GM19025 (cell line): ENCODE measurements around the gene UBQLN4.
"Not testable (repeated sequence)": the region's sequence is repeated elsewhere in the genome, so short reads cannot be mapped to it uniquely, and the experiment has no call there.

Experiments used
- ATAC-seq: cut with Tn5 transposase; IDR thresholded peaks from one replicate; pipeline ENCODE4 v1.9.1; 2021; ENCODE audit warnings: mild to moderate bottlenecking, low read depth, moderate library complexity; ENCODE audit not compliant: unreplicated experiment

The UBQLN4 gene

DNA sequence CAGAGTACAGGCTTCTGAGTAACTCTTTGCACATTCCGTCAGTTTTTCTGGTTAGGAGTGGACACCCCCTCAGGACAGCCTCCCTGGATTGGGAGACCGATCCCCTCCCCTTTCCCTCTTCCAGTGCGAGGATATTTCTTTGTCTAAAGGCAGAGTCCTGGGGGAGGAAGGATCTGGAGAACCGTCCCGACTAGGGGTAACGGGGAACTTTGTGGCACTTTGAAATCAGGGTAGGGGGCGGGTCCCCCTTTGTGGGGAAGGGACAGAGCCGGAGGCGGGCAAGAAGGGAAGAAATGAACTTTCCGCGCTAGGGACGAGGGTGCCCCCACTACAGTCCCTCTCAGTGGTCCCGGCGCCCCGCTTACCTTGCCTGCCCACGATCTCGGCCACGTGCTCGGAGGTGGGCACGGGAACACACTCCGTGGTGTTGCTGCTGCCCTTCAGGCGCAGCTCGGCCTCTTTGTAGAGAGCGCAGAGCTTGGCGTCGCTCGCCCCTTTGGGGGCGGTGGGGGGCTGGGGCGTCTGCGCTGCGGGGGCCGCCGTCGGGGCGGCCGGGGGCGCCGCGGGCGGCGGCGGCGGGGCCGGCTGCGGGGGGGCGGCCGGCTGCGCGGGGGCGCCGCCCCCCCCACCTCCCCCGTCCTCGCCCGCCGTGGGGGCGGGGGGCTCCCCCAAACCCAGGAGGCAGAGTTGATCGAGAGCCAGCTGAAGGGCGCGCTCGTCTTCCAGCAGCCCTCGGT lies 27.8 kb upstream of the UBQLN4 start:
- no peak for ATAC-seq

DNA sequence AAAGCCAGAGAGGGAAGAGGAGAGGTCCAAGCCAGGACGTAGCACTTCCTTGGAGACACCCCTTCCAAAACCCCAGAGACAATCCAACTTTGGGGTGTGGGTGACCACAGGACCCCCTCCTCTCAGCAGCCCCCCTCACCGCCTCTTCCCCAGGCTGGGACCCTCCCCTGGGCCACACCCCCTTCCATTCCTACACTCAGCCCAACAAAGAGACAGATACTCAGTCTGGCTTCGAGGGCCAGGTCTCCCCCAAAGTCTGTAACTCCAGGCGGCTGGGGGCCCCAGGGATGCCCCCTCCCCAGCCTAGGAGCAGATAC lies 27.2 kb upstream of the UBQLN4 start:
- ATAC-seq: no peak

DNA sequence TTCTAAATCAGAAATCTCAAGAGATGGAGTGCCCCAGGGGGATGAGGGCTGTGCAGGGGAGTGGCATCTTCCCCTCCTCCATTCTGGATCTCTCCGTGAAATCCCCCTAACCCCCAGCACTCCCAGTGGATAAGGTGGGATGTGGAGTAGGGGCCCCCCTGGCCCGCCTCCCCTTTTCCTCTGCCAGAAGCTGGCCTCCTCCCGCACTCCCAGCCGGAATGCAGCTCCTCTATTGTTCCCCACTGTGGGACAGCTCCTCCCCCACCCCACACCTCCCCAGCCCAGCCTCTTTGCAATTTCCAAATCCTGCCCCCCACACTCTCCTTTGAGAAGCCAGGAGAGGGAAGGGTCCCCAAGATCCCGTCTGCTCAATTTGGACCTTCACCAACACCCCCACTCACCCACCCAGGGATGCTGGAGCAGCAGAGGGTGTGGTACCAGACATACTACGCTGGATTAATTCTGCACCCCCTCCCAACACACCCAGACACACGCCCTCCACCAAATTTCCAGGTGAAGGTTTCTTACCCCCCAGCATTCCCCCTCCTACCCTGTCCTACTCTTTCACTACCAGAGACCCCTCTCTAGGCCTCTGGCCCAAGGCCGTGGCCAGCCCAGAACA lies 26.8 kb upstream of the UBQLN4 start:
- ATAC-seq: no peak

DNA sequence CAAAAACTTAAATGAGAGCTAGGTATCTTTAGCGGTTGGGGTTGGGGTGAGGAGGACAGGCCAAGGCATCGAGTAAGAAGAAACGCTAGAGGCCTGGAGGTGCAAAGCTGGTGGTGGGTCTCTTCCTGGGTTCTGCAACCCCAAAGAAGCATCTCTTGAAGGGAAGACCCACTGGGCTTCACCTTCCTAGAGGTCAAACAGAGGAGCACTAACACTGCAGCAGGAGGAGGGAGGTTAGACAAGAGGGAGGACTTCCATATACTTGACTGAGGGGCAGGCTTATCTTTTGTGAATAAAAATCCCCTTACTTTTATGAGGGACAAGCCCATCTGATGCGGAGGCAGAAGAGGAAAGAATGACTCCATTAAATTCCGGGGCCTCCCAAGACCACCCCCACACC lies 26.2 kb upstream of the UBQLN4 start:
- ATAC-seq: no peak

DNA sequence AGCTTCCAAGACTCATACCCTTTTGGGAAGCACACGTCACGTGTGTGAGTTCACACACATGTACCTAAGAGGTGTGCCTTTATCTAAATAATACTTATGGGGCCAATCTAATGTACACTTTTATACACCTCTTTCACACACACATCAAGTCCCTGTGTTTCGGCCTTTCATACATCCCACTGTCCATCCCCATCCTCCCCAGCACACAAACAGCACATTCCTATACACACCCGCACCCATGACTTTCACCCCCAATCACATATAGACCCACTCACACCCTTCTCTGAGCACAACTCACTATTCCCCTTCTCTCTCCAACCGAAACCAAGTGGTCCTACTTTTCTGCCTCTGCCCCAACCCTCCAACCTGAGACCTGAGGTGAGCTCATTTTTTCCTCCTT lies 25.1 kb upstream of the UBQLN4 start:
- no peak for ATAC-seq

DNA sequence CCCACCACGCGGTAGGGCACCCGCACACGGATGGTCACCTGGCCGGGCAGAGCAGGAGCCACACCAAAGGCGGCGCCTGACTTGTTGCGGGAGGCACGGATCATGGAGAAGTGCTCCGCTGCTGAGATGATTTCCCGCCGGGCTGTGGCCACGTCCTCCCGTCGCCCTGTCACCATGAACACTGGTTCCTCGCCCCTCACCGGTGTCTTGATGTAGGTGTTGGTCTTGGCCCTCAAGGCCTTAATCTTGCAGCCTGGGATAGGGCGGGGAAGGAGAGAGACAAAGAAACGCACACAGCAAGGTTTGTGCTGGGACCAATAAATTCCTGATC lies 23.8 kb upstream of the UBQLN4 start:
- ATAC-seq: no peak

DNA sequence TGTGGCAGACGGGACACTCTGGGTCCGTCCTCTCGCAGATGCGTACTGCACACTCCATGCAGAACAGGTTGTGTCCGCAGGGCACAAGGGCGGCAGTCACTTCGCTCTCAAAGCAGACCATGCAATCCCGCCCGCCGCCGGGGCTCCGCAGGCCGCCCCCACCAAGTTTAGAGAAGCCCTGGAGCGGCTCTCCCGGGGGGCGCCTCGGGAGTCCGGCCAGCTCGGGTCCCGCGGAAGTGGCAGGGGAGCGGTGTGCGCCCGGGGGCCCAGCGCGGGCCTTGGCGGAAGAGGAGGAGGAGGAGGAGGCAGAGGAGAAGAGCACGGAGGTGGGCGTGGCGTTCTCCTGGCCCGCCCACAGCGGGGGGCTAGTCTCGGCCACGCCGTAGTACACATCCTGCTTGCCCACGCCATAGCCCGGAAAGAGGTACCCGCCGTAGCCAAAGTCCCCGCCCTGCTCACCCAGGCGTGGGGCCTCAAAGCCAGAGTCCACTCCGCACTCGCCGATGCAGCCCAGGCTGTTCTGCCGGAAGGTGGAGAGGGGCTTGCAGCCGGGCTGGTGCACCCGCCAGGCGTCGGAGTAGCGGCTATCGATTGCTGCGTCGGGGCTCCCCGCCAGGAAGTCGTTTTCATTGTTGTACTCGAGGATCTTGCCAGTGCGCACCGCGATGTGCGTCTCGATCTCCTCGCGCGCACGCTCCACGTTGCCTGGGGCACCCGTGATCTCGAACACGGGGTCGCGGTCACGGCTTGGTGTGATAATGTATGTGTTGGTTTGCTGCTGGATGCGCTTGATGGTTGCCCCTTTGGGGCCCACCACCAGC lies 23.2 kb upstream of the UBQLN4 start:
- ATAC-seq: peak; percentile 57

DNA sequence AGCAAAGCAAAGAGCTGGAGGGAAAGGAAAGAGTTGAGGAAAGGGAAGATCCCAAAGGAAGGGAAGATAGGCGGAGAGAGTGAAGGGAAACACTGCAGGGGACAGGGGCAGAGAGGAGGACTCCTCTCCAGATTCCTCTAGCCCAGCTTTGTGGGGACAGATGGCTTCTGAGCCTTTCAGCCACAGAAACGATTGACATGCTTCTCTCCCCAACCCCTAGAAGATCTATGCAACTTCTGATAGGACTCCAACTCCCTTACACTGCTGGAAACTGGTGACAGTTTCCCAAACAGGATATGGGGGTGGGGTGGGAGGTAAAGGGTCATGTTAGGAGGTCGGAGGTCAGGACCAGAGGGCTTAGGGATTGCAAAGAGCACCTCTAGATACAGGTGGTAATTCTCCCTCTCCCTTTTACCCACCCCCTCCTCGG lies 22.2 kb upstream of the UBQLN4 start:
- no peak for ATAC-seq

DNA sequence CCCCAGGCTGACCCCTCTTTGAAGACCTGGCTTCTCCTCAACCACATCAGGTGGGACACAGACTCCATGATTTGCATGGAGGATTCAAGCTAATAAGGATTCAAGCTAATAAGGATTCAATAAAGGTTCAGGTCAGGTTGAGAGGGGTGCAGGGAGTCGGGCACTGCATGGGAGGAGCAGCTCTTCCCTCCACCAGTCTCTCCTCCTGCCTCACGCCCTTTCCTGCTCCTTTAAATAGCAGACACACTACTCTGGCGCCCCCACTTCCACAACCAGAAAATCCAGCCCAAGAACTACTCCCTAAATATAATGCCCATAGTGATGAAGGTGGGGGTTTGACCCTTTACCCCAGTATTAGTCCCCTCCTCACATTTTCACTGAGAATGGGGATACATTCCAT lies 21.6 kb upstream of the UBQLN4 start:
- ATAC-seq: no peak

DNA sequence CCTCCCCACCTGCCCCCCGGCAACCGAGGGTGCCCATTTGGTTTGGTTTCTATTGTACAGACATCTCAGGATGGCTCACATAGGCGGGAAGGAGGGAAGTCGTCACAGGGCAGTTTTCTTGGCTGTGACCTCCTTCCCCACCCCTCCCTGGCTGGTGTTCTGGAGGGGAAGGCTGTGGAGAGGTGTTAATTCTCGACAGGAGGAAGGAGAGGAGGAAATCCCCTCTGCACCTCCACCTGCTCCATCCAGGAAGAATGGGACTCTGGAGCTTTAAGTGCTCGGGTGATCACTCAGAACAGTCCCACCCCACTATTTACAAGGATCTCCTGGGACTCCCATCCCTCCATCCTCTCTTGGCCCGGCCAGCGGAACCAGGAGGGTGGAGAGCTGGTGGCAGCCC lies 21.1 kb upstream of the UBQLN4 start:
- ATAC-seq: no peak

DNA sequence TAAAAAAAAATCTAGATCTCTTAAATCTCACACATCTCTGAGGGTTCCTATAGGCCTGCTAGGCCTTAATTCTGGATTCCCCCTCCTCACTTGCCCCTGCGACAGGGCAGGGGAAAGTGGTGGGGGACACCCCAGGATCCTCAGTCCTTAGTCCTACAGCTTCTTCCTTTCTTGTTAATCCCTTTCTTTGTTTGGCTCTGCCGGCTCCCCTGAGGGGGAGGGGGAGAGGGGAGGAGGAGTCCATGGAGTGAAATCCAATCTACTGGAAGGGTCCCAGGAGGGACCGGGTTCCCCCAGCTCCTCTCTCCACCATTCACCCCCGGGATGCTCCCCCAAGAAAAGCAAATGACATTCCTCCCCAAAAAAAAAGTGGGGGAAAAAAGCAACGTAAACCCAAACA lies 20.1 kb upstream of the UBQLN4 start:
- ATAC-seq: no peak

DNA sequence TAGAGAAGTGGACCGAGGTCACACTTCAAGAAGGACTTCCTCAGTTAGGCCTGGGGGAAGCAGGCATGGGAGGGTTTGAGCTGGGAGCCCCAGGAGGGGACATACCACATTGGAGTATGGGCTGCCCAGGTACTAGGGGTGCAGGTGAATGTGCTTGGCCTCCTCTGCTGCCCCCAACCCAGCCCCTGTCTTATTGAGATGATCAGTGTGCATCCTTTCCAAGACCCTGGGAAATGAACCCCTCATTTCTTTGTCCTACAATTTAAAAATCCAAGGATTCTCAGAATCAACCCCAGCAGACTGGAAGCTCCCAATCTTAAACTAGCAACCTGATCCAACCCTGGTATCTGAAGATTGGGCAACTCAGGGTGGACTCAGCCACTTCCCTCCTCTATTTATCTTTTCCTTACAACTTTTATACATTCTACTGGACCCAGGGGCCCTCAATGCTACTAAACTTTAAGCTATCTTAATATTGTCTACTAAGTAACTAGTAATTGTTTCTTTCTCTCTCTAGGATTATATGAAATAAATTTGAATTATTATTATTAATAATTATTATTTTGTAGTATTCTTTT lies 19.6 kb upstream of the UBQLN4 start:
- ATAC-seq: no peak

DNA sequence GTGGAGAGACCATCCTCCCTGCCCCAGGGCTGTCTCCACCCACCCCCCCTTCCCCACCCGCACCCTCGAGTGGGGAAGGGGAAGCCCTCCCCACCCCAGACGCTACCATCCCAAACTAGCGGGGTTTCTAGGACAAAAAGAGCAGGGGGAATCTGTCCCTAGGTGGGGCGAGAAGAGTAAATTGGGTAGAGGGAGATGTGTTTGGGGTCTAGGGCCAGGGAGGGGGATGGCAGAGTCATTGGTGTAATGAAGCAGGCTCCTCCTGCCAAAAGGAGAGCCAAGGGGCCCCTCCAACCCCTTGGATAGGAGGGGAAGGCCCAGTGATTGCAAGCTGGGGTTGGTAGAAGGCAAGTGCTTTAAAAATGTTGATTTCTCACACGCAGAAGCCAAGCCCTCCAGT lies 18.7 kb upstream of the UBQLN4 start:
- ATAC-seq: no peak

DNA sequence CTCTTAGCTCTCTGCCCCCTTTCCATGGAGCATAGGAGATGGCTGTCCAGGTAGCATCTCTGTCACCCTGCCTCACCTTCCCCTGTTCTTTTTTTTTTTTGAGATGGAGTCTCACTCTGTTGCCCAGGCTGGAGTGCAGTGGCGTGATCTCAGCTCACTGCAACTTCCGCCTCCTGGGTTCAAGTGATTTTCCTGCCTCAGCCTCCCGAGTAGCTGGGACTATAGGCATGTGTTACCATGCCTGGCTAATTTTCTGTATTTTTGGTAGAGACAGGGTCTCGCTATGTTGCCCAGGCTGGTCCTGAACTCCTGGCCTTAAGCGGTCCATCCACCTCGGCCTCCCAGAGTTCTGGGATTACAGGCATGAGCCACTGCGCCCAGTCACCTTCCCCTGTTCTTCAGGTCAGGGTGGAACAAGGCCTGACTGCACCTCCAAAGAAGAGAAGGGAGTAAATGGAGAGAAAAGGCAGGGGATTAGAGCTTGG lies 17.8 kb upstream of the UBQLN4 start:
- not testable (repeated sequence) for ATAC-seq

DNA sequence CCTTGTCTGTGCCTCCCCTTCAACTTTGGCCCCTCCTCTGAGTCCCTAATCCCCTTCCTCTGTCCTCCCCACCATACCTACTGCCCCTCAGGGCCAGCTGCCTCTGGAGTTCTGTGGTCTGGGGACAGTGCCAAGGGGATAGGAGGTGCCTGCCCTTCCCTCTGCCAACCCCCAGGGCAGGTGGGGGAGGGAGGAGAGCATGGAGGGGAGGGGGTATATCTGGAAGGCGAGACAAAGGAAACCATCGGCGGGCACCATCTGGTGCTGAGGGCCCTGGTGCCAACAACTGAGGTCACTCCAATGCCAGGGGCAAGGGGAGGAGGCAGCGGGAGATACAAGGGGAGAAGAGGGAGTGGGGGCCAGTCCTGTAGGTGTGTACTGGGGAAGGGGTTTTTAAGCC lies 16.9 kb upstream of the UBQLN4 start:
- no peak for ATAC-seq

DNA sequence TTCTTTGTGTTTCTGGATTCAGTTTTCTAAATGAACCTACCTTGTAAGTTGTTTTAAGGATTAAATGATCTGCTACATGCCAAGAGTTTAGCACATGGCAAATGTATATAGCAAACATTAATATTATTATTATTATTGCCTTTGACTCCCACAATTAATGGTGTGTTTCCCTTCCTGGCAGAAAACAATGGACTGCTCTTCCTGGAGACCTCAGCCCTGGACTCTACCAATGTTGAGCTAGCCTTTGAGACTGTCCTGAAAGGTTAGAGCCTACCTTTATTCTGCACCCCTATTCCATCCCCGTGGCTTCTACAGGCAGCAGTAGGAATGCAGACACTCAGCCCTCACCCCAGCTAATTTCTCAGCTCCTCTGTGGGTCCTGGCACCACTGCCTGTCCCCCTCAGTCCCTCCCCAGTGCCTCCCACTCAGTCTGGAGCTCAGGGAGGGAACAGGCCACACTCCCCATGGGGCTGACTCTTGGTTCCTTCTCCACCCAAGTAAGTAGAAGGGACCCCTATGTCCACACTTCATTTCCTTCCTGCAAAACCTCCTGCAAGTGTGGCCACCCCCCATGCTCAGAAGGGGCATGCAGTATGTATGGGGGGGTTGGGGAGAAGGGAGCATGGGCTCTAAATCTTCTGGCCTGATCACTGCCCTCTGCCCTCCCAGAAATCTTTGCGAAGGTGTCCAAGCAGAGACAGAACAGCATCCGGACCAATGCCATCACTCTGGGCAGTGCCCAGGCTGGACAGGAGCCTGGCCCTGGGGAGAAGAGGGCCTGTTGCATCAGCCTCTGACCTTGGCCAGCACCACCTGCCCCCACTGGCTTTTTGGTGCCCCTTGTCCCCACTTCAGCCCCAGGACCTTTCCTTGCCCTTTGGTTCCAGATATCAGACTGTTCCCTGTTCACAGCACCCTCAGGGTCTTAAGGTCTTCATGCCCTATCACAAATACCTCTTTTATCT lies 16.2 kb upstream of the UBQLN4 start:
- no peak for ATAC-seq

DNA sequence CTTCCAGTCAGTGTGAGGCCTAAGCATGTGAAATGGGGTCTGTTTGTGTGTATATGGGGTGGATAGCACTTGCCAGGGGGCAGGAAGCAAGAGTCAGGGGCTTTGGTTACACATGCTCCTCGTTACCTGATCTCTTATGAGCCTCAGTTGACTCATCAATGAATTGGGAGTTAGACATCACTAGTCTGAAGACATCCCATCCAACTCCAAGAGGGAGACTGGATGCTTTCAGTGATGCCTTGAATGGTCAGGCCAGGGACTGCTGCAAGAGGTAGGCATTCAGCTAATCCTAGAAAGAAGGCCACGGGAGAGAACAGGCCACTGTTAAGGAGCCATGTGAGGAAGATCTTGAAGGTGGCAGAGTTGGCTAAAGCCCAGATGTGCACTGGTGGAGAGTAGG lies 13.7 kb upstream of the UBQLN4 start:
- no peak for ATAC-seq

DNA sequence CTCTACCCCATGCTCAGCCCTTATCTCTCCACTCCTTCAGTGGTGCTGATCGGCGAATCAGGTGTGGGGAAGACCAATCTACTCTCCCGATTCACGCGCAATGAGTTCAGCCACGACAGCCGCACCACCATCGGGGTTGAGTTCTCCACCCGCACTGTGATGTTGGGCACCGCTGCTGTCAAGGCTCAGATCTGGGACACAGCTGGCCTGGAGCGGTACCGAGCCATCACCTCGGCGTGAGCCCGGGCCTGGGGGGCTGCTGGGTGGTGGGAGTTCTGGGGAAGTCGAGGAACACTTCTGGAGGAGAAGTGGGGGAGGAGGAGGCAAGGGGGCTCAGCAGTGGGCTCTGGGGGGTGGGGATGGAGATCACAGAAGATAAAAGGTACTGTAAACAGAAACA lies 12.3 kb upstream of the UBQLN4 start:
- no peak for ATAC-seq

DNA sequence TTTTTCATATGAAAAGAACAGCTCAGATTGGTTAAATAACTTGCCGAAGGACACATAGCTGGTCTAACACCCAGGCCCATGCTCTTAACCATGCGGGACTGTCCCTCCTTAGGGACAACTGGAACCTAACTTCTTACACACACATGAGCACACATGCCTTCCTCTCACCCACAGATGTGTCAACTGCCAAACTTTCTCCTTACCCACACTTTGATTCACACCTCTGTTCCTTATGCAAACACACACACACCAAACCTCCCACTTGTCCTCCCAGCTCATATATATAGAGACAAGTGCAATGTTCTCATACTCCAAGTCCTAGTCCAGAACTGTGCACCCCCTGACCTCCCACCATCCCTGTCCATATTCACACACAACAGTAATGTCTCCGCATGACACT lies 11.6 kb upstream of the UBQLN4 start:
- ATAC-seq: no peak

DNA sequence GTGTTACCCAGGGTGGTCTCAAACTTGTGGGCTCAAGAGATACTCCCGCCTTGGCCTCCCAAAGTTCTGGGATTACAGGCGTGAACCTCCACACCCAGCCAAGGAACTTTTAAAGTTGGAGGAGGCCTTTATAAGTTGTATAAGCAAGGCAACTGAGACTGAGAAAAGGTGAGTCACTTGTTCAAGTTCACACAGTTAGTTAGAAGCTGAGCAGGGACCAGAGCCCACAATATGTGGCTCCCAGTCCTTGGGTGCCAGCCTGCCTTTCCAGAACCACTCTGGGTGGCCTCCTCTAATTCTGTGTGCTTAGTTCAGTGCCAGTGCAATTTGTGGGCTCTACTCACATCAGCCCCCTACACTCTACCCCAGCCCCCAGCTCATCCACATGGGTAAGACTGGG lies 11.0 kb upstream of the UBQLN4 start:
- no peak for ATAC-seq

DNA sequence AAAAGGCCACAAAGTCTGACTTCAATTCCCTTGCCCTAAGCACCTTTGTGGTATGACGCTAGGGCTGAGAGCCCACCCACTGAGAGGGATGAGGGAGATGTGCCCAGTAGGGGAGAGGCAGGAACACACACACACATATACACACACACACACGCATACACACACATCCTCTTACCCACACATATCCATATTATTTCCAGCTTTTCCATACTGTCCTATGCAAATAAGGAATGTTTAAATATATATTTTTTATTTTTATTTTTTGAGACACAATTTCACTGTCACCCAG lies 10.3 kb upstream of the UBQLN4 start:
- ATAC-seq: no peak
